Type B pancreatic cell (in vitro differentiated cells): ENCODE data around the gene ZNF506. TPM values are rescaled to one million over a fixed set of nuclear protein-coding genes. Genes with fewer than 3 reads are reported as not detected.
A peak's percentile ranks its signal among the peaks of the same experiment; 100 is the strongest.
"Not testable (repeated sequence)": the region's sequence is repeated elsewhere in the genome, so short reads cannot be mapped to it uniquely, and the experiment has no call there.

Source experiments
- DNase-seq: peaks from one replicate; pipeline ENCODE4 v3.0.0; 2021; ENCODE audit warnings: mixed read lengths; ENCODE audit not compliant: unreplicated experiment; ENCODE audit errors: extremely low spot score
- H3K27ac Mint-ChIP-seq: 2 replicates; pipeline ENCODE4 v1.8.0; 2021; ENCODE audit warnings: mild to moderate bottlenecking, mixed read lengths
- H3K27me3 Mint-ChIP-seq: 2 replicates; pipeline ENCODE4 v1.8.0; 2021; ENCODE audit warnings: mixed read lengths
- H3K36me3 Mint-ChIP-seq: 2 replicates; pipeline ENCODE4 v1.8.0; 2021; ENCODE audit warnings: mixed read lengths
- H3K4me1 Mint-ChIP-seq: one replicate; pipeline ENCODE4 v1.8.0; 2021; ENCODE audit warnings: mixed read lengths; ENCODE audit not compliant: unreplicated experiment
- H3K4me3 Mint-ChIP-seq: 2 replicates; pipeline ENCODE4 v1.8.0; 2021; ENCODE audit warnings: mild to moderate bottlenecking, mixed read lengths
- H3K9me3 Mint-ChIP-seq: 2 replicates; pipeline ENCODE4 v1.8.0; 2021; ENCODE audit warnings: mixed read lengths
- total RNA-seq: library from RNA; stranded (reverse); gene quantifications from 2 replicates; pipeline ENCODE4 v1.2.1, GENCODE V29; 2021; ENCODE audit warnings: low replicate concordance
- TF ChIP-seq, protein P1 (sequence below): fragments of 200-600 bp; sonication (generic); conservative IDR thresholded peaks from 2 replicates; pipeline ENCODE4 v1.5.0; 2021; ENCODE audit warnings: antibody characterized with exemption, mild to moderate bottlenecking

ZNF506 gene
- total RNA-seq, 1 donor from 2014 or later = 11.8 TPM

DNA sequence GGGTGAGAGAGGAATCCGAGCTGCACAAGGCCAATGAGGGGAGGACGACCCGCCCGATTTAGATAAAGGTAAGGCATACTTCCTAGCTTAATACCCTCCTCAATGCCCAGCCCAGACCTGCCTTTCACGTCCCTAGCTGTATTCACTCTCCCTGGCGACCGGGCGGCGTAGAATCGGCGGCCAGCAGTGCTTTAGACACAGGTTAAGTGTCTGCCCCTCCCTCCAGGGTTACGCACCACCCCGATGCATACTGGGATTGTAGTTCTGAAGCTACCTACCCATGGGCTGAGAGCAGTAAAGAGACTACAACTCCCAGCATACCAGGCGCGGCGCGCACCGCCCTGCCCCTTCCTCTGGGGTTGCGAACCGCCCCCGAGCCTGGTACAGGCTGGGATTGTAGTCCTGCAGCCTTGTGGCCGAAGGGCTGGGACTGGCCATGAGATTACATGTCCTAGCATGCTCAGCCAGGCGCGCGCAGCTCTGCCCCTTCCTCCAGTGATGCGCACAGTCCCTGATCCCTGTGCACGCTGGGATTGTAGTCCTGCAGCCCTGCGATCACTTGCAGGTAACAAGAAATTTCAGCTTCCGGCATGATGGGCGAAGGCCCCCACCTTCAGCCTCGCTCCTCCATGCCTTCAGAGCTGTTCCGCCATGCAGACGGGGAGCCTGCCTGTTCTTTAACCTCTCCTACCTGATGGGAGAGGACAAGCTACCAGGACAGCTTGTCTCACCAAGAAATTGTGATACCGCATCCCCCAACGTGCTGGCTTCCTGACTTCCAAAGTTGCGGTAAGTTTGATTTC lies 45.1 kb downstream of the ZNF506 start:
- TF ChIP-seq, protein P1, sequence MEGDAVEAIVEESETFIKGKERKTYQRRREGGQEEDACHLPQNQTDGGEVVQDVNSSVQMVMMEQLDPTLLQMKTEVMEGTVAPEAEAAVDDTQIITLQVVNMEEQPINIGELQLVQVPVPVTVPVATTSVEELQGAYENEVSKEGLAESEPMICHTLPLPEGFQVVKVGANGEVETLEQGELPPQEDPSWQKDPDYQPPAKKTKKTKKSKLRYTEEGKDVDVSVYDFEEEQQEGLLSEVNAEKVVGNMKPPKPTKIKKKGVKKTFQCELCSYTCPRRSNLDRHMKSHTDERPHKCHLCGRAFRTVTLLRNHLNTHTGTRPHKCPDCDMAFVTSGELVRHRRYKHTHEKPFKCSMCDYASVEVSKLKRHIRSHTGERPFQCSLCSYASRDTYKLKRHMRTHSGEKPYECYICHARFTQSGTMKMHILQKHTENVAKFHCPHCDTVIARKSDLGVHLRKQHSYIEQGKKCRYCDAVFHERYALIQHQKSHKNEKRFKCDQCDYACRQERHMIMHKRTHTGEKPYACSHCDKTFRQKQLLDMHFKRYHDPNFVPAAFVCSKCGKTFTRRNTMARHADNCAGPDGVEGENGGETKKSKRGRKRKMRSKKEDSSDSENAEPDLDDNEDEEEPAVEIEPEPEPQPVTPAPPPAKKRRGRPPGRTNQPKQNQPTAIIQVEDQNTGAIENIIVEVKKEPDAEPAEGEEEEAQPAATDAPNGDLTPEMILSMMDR = no peak
- Mint-ChIP-seq H3K9me3 (peaks cover 6% of the 10 kb centered on the region), H3K4me1 (peaks cover 26% of the 10 kb centered on the region), H3K27ac (peak overlapping the region; percentile 99), H3K36me3 (peaks cover 20% of the 10 kb centered on the region), H3K27me3 (no peaks in the 10 kb centered on the region), H3K4me3 (peak overlapping the region; percentile 100)
- DNase-seq = peak; percentile 98

DNA sequence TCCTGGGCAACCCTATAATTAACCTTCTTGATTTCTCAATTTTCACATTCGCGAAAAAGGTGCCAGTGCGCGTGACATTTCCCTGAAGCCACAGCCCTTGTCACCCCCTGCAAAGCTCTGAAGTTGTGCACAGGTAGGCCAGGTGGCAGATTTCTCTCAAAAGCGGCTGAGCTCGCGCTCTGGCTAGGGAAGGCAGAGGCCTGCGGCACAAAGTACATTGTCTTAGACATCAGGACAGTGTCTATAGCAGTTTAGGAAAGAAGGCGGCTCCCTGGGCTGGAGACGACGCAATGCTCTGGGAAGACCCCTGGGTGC lies 45.7 kb downstream of the ZNF506 start:
- no peak for DNase-seq
- peaks cover 6% of the 10 kb centered on the region for H3K9me3 Mint-ChIP-seq
- TF ChIP-seq, protein P1 = no peak
- H3K4me3 Mint-ChIP-seq = peak overlapping the region; percentile 100
- peaks cover 18% of the 10 kb centered on the region for H3K36me3 Mint-ChIP-seq
- no peaks in the 10 kb centered on the region for H3K27me3 Mint-ChIP-seq
- peaks cover 26% of the 10 kb centered on the region for H3K4me1 Mint-ChIP-seq
- peak overlapping the region; percentile 99 for H3K27ac Mint-ChIP-seq

DNA sequence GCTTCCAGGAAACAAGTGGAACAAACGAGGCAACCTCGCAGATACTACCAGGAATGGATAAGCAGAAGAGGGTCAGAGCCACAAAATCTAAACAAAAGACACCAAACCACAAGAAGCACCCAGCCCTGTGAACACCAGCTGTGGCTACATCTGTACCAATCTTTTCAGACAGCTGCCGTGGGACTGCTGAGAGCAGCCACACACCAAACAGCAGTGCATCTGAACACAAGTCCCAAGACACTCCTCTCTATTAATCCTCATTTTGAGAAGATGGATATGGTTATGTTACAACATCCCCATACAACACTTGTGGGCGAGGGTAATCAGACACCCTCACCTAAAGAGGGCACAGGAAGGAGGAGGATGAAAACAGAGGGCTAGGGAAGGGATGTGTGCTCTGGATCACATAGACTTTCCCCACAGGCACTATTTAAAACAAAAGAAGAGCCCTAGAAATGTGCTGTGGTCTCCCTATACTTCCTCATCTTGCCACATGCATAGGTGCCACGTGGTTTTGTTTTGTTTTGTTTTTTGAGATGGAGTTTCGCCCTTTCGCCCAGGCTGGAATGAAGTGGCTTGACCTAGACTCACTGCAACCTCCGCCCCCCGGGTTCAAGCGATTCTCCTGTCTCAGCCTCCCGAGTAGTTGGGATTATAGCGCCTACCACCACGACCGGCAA lies 47.1 kb downstream of the ZNF506 start:
- peak overlapping the region; percentile 67 for H3K27ac Mint-ChIP-seq
- H3K9me3 Mint-ChIP-seq = peaks cover 6% of the 10 kb centered on the region
- TF ChIP-seq, protein P1 = no peak
- peaks cover 26% of the 10 kb centered on the region for H3K4me1 Mint-ChIP-seq
- peak; percentile 29 for DNase-seq
- H3K4me3 Mint-ChIP-seq = peak overlapping the region; percentile 62
- H3K36me3 Mint-ChIP-seq = peaks cover 10% of the 10 kb centered on the region
- H3K27me3 Mint-ChIP-seq = no peaks in the 10 kb centered on the region

DNA sequence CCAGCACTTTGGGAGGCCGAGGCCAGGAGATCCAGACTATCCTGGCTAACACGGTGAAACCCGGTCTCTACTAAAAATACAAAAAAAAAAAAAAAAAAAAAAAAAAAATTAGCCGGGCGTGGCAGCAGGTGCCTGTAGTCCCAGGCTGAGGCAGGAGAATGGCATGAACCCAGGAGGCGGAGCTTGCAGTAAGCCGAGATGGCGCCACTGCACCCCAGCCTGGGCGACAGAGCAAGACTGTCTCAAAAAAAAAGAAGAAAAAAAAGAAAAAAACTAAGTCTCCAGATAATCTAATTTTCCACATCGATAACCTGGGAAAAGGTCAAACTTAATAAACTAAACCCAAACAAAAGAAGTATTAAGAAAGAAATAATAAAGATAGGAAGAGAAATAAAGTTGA lies 49.6 kb downstream of the ZNF506 start:
- not testable (repeated sequence) for DNase-seq, H3K4me3 Mint-ChIP-seq, H3K36me3 Mint-ChIP-seq, H3K4me1 Mint-ChIP-seq, H3K9me3 Mint-ChIP-seq, H3K27ac Mint-ChIP-seq, H3K27me3 Mint-ChIP-seq

DNA sequence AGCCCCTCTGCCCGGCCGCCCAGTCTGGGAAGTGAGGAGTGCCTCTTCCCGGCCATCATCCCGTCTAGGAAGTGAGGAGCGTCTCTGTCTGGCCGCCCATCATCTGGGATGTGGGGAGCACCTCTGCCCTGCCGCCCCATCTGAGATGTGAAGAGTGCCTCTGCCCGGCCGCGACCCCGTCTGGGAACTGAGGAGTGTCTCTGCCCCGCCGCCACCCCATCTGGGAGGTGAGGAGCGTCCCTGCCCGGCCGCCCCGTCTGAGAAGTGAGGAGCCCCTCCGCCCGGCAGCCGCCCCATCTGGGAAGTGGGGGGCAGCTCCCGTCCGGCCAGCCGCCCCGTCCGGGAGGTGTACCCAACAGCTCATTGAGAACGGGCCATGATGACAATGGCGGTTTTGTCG lies 51.6 kb downstream of the ZNF506 start:
- DNase-seq = peak; percentile 64
- not testable (repeated sequence) for H3K4me3 Mint-ChIP-seq, H3K36me3 Mint-ChIP-seq, H3K9me3 Mint-ChIP-seq, H3K27ac Mint-ChIP-seq, H3K27me3 Mint-ChIP-seq, H3K4me1 Mint-ChIP-seq

DNA sequence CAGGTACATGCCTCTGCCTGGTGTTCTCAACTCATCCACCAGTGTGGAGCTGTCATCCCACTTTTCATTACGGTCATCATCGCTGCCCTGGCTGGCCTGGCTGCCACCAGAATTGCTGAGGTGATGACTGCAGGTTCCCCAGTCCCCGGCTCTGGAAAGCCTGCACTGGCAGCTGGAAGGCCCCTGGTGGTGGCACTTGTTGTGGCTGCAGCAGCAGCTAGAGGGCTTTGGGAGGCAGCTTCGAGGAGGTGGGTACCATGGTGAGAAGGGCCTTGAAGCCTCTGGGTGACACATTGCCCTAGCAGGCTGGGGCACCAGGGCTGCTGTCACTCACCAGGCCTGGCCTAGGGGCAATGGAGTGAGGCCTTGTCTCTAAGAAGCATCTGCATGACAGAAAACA lies 63.4 kb downstream of the ZNF506 start:
- Mint-ChIP-seq H3K27me3 (no peaks in the 10 kb centered on the region), H3K9me3 (no peaks in the 10 kb centered on the region), H3K27ac (no peak overlapping the region), H3K4me3 (no peak overlapping the region), H3K4me1 (no peaks in the 10 kb centered on the region), H3K36me3 (no peaks in the 10 kb centered on the region)
- TF ChIP-seq, protein P1 = no peak
- no peak for DNase-seq
